B cell (primary cell): ENCODE data around the gene KLHL17. TPM values are rescaled to one million over a fixed set of nuclear protein-coding genes. Genes with fewer than 3 reads are reported as not detected.

Experiments used
- ATAC-seq: fragments of 200-7000 bp; cut with Tn5 transposase; one replicate; pipeline ENCODE4 v1.10.0; 2021; ENCODE audit warnings: low read depth, mild to moderate bottlenecking, moderate number of reproducible peaks, moderate library complexity
- CTCF ChIA-PET: fragments of 350-600 bp; sonication (Branson Sonifier 250); formaldehyde crosslinking; loops from one replicate; lab custom pipeline; 2021; ENCODE audit warnings: antibody characterized with exemption, inconsistent platforms; lab: Charles Lee
- POLR2A ChIA-PET: fragments of 350-600 bp; sonication (Branson Sonifier 250); formaldehyde crosslinking; loops from one replicate; lab custom pipeline; 2021; ENCODE audit warnings: antibody characterized with exemption; lab: Charles Lee
- DNase-seq: peaks from one replicate; pipeline ENCODE4 v3.0.0; 2013
- H2AFZ ChIP-seq: 2 replicates; pipeline ENCODE4 v1.6.1; 2012; ENCODE audit warnings: mild to moderate bottlenecking, low read depth, low read length; ENCODE audit not compliant: insufficient read depth, poor library complexity, severe bottlenecking
- H3K27ac ChIP-seq, 2 donors: 1 replicate in 1 of 2; 2 replicates in 1 of 2; pipeline ENCODE4 v1.5.1; 2012 to 2013; ENCODE audit warnings: low read length in 2 of 2, mild to moderate bottlenecking in 2 of 2, moderate library complexity in 1 of 2
- H3K27me3 ChIP-seq, 4 experiments: fragments of 200-600 bp in 1 of 4; sonication (generic) in 1 of 4; replicated peaks in 1 of 4; 1 replicate in 2 of 4; 2 replicates in 2 of 4; pipeline versions ENCODE4 v1.6.1 to v1.7.0; 2013 to 2016; ENCODE audit warnings: low read length in 3 of 4, mild to moderate bottlenecking in 2 of 4, mixed read lengths in 1 of 4, moderate library complexity in 1 of 4; ENCODE audit not compliant: insufficient read depth in 4 of 4, control insufficient read depth in 3 of 4; ENCODE audit errors: control extremely low read depth in 1 of 4
- H3K36me3 ChIP-seq, 2 experiments: replicated peaks in 1 of 2; 1 replicate in 1 of 2; 2 replicates in 1 of 2; pipeline versions ENCODE4 v1.6.1 to v1.7.1; 2013; ENCODE audit warnings: low read length in 1 of 2; ENCODE audit not compliant: insufficient read depth in 2 of 2, control insufficient read depth in 1 of 2; ENCODE audit errors: control extremely low read depth in 1 of 2, extremely low read depth in 1 of 2
- H3K4me1 ChIP-seq, 2 donors: fragments of 200-600 bp in 1 of 2; sonication (generic) in 1 of 2; 1 replicate in 1 of 2; 2 replicates in 1 of 2; pipeline versions ENCODE4 v1.5.1 to v1.6.1; 2013 to 2017; ENCODE audit warnings: low read length in 2 of 2; ENCODE audit not compliant: control insufficient read depth in 2 of 2, insufficient read depth in 2 of 2
- H3K4me2 ChIP-seq: replicated peaks from 2 replicates; pipeline ENCODE3; 2012; ENCODE audit warnings: mild to moderate bottlenecking, low read depth, low read length; ENCODE audit not compliant: poor library complexity, severe bottlenecking
- H3K4me3 ChIP-seq, 5 experiments: fragments of 200-600 bp in 1 of 5; sonication (generic) in 1 of 5; 1 replicate in 3 of 5; 2 replicates in 2 of 5; pipeline versions ENCODE4 v1.5.1 to v1.7.0; 2011 to 2016; ENCODE audit warnings: low read length in 4 of 5, mild to moderate bottlenecking in 4 of 5, low read depth in 2 of 5, control low read depth in 1 of 5, moderate library complexity in 1 of 5; ENCODE audit not compliant: insufficient read depth in 1 of 5; ENCODE audit errors: control extremely low read depth in 1 of 5, extremely low read depth in 1 of 5
- H3K79me2 ChIP-seq: fragments of 200-600 bp; sonication (generic); one replicate; pipeline ENCODE4 v1.6.0; 2016; ENCODE audit warnings: low read length; ENCODE audit not compliant: control insufficient read depth, insufficient read depth
- H3K9ac ChIP-seq: fragments of 200-600 bp; sonication (generic); 2 replicates; pipeline ENCODE4 v1.6.1; 2017; ENCODE audit warnings: mild to moderate bottlenecking, low read length, moderate library complexity
- H3K9me3 ChIP-seq, 3 donors: one replicate each; pipeline versions ENCODE4 v1.6.1 to v1.7.1; 2013; ENCODE audit warnings: low read length in 2 of 3; ENCODE audit not compliant: control insufficient read depth in 2 of 3, insufficient read depth in 1 of 3; ENCODE audit errors: control extremely low read depth in 1 of 3
- H4K20me1 ChIP-seq: 2 replicates; pipeline ENCODE4 v1.6.0; 2012; ENCODE audit warnings: mild to moderate bottlenecking, low read length; ENCODE audit not compliant: insufficient read depth, control insufficient read depth, poor library complexity, severe bottlenecking
- H3K27ac Mint-ChIP-seq: one replicate; pipeline ENCODE4 v1.8.0; 2021; ENCODE audit warnings: mixed read lengths
- H3K27me3 Mint-ChIP-seq: one replicate; pipeline ENCODE4 v1.8.0; 2021; ENCODE audit warnings: mixed read lengths
- H3K4me1 Mint-ChIP-seq: one replicate; pipeline ENCODE4 v1.8.0; 2021; ENCODE audit warnings: mixed read lengths
- H3K4me3 Mint-ChIP-seq: one replicate; pipeline ENCODE4 v1.8.0; 2021; ENCODE audit warnings: mixed read lengths
- H3K9me3 Mint-ChIP-seq: one replicate; pipeline ENCODE4 v1.8.0; 2022; ENCODE audit warnings: mixed read lengths; ENCODE audit not compliant: insufficient read depth
- CTCF ChIP-seq: fragments of 200-600 bp; IDR thresholded peaks from one replicate; pipeline ENCODE4 v1.8.0; 2022; ENCODE audit warnings: antibody characterized with exemption, mild to moderate bottlenecking
- EZH2 ChIP-seq: IDR thresholded peaks from 2 replicates; pipeline ENCODE4 v1.6.1; 2012; ENCODE audit warnings: borderline replicate concordance, low read depth, mild to moderate bottlenecking, moderate library complexity, low read length; ENCODE audit not compliant: insufficient read depth, poor library complexity, severe bottlenecking
- WGBS: methylation state at CpG from one replicate; pipeline ENCODE4 v1.1.5; 2013; ENCODE audit warnings: missing lambda C conversion rate; ENCODE audit not compliant: insufficient coverage; 5-methylcytosine and 5-hydroxymethylcytosine counted together
- intact Hi-C: fragments of 100-400 bp; cut with micrococcal nuclease; formaldehyde crosslinking; loops from one replicate; pipeline ENCODE4 v1.10.0; 2022
- polyA plus RNA-seq: library from polyadenylated mRNA; depleted of rRNA; stranded (reverse); fragments of >200 nt; gene quantifications from 2 replicates; pipeline ENCODE4 v1.2.3, GENCODE V29; 2012
- total RNA-seq, 2 donors: library from RNA; stranded (reverse); fragments of 120-200 nt in 1 of 2; gene quantifications; 1 replicate in 1 of 2; 2 replicates in 1 of 2; pipeline versions ENCODE4 v1.2.3 to v1.2.4, GENCODE V29; 2013 to 2022

KLHL17 gene
- total and polyA plus RNA-seq, 2 donors (not counting 1 experiment from before 2014, with no cell fraction given): 30.1 to 57.5 TPM

GRCh38 chr1:932776-933602, 27.4 kb upstream of the KLHL17 start:
- no peak overlapping the region for H3K27ac ChIP-seq
- Mint-ChIP-seq H3K4me3 (no peak overlapping the region), H3K27ac (no peak overlapping the region), H3K9me3 (no peaks in the 10 kb centered on the region), H3K27me3 (peaks cover 17% of the 10 kb centered on the region), H3K4me1 (no peaks in the 10 kb centered on the region)
- POLR2A ChIA-PET: no interaction called here
- TF ChIP-seq EZH2: no peak
- no peak for TF ChIP-seq CTCF
- H3K36me3 ChIP-seq: no peaks in the 10 kb centered on the region
- peaks cover 3 to 8% of the 10 kb centered on the region in 2 donors for H3K4me1 ChIP-seq
- WGBS: 85% methylated on average over 25 of the region's 25 CpGs
- H3K9ac ChIP-seq: no peak overlapping the region
- CTCF ChIA-PET: no interaction called here
- no peaks in the 10 kb centered on the region for H4K20me1 ChIP-seq
- H3K27me3 ChIP-seq: peaks cover 0 to 58% (median 8%) of the 10 kb centered on the region in 4 experiments
- H2AFZ ChIP-seq: no peak overlapping the region
- H3K4me3 ChIP-seq: no peak overlapping the region
- ATAC-seq: no peak
- peaks cover 0 to 4% (median 0%) of the 10 kb centered on the region in 3 donors for H3K9me3 ChIP-seq
- no peak overlapping the region for H3K4me2 ChIP-seq
- DNase-seq: no peak
- intact Hi-C loops: no loop called here
- no peaks in the 10 kb centered on the region for H3K79me2 ChIP-seq

- ChIA-PET POLR2A (no interaction called here), CTCF (no interaction called here)
- TF ChIP-seq EZH2 (no peak), CTCF (no peak)
- no peak overlapping the region for H3K27ac Mint-ChIP-seq
- no peak overlapping the region for H3K4me3 ChIP-seq
- H3K27me3 ChIP-seq: peaks cover 0 to 62% (median 8%) of the 10 kb centered on the region in 4 experiments
- H2AFZ ChIP-seq: no peak overlapping the region
- no peaks in the 10 kb centered on the region for H3K9me3 Mint-ChIP-seq
- ATAC-seq: no peak
- H3K27ac ChIP-seq: no peak overlapping the region
- H3K4me3 Mint-ChIP-seq: no peak overlapping the region
- H3K9me3 ChIP-seq: peaks cover 0 to 4% (median 0%) of the 10 kb centered on the region in 3 donors
- no peak overlapping the region for H3K9ac ChIP-seq
- H3K36me3 ChIP-seq: no peaks in the 10 kb centered on the region
- H3K4me1 Mint-ChIP-seq: no peaks in the 10 kb centered on the region
- no peak for DNase-seq
- no peaks in the 10 kb centered on the region for H3K79me2 ChIP-seq
- H3K4me1 ChIP-seq: peaks cover 3 to 8% of the 10 kb centered on the region in 2 donors
- intact Hi-C loops: no loop called here
- H4K20me1 ChIP-seq: no peaks in the 10 kb centered on the region
- 50% methylated on average over 4 of the region's 10 CpGs for WGBS
- H3K27me3 Mint-ChIP-seq: peaks cover 22% of the 10 kb centered on the region
- no peak overlapping the region for H3K4me2 ChIP-seq
Observed at GRCh38 chr1:933603-933940, 26.8 kb upstream of the KLHL17 start.
